Stimulated activated CD4-positive, alpha-beta T cell treated with anti-CD3 and anti-CD28 coated beads, Interleukin-15, amount 100 ng/mL, for 1 hour (primary cell): ENCODE results near the gene SELENOW.
"Not testable (repeated sequence)": the region's sequence is repeated elsewhere in the genome, so short reads cannot be mapped to it uniquely, and the experiment has no call there.

Experiments
- DNase-seq, 2 donors: peaks; one replicate each; pipeline ENCODE4 v3.0.0-alpha.2; 2020; ENCODE audit warnings: low read depth in 1 of 2, low spot score in 1 of 2

The SELENOW gene

GRCh38 chr19:47756627-47756929 is 21.9 kb upstream of the SELENOW start:
- DNase-seq: no peak

DNA sequence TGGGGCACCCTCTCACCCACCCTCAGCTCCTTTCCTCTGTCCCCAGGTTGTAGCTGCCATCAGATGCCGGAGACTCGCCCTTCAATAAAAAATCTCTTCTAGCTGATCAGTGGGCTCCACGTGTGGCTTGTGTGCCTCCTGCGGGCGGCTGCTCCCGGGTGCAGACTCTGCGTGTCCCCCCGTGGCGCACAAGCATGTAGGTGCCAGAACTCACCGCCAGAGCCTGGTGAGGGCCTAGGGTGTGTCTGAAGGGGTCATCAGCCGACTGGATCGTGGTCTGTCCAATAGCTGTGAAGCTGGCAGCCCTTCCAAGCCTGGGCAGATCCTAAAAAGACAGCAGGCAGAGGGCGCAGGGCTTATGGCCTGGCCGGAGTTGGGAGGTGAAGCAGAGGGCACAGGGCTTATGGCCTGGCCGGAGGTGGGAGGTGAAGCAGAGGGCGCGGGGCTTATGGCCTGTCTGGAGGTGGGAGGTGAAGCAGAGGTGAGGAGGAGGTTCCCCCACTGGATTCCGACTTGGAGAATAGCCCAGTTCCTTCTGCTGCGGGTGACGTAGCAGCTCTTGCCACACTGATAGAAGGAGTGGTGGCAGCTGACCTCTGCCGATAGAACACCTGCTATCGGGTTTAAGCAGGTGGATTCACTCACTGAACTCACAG is 21.4 kb upstream of the SELENOW start:
- DNase-seq: no peak

GRCh38 chr19:47757617-47758442 is 20.7 kb upstream of the SELENOW start:
- DNase-seq: no peak

GRCh38 chr19:47758443-47758804 is 20.1 kb upstream of the SELENOW start:
- no peak for DNase-seq

GRCh38 chr19:47760632-47760999 is 17.9 kb upstream of the SELENOW start:
- no peak for DNase-seq

DNA sequence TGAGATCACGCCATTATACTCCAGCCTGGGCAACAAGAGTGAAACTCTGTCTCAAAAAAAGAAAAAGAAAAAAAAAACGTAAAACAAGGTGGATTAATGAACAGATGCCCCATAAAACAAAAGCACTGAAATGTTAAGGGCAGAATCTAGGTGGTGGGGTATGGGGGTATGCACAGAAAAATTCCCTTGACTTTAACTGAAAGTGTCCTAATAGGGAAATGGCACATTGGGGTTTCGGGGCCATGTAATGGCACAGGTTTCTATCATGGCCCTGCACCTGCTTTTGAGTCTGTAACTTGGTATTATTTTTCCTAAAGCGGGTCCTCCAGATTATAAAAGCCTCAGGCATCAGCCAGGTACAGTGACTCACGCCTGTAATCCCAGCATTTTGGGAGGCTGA is 16.9 kb upstream of the SELENOW start:
- DNase-seq: no peak

GRCh38 chr19:47762151-47762550 is 16.4 kb upstream of the SELENOW start:
- no peak for DNase-seq

GRCh38 chr19:47762615-47763308 is 15.7 kb upstream of the SELENOW start:
- no peak for DNase-seq

DNA sequence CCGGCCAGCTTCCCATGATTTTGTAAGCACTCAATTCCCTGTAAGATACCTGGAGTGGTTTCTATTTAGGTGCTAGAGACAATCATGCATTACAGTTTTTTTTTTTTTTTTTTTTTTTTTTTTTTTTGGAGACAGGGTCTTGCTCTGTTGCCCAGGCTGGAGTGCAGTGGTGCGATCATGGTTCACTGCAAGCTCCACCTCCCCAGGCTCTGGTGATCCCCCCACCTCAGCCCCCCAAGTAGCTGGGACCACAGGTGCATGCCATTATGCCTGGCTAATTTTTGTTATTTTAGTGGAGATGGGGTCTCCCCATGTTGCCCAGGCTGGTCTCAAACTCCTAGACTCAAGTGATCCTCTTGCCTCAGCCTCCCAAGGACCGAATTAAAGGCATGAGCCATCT is 13.8 kb upstream of the SELENOW start:
- DNase-seq: not testable (repeated sequence)

GRCh38 chr19:47765523-47766358 is 12.8 kb upstream of the SELENOW start:
- DNase-seq: peak in 1 of 2 donors; percentile 12

DNA sequence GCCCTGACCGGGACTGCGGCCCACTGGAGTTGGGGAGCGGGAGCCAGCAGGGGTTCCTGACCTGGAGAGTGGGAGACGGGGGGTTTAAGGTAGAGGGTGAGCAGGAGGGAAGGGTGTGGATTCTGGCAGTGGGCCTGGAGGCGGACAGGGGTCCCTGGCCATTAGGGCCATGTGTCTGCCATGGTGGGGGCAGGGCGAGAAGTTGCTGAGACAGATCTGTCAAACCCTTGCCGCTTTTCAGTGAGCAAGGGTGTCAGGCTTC is 12.2 kb upstream of the SELENOW start:
- no peak for DNase-seq

DNA sequence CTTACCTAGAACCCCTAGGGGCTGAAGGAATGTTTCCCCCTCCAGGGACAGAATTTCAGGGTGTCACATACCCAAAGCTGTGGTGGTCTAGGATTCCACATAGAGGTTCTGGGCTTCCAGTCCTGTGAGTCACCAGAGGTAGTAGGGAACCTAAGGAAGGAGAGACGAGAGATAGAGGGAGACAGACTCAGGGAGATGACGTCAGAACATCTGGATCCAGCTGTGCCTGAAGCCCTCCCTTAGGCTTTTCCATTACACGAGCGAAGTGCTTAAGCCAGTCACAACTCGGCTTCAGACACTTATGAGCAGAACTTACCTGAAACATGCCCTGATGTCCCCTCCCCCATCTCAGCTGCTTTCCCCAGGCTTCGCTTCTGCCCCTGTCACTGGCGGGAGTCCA is 11.8 kb upstream of the SELENOW start:
- DNase-seq: no peak

GRCh38 chr19:47767349-47767748 is 11.2 kb upstream of the SELENOW start:
- no peak for DNase-seq

- DNase-seq: no peak
Measured at GRCh38 chr19:47768604-47769003, 9.9 kb upstream of the SELENOW start.

GRCh38 chr19:47769534-47769933 is 9.0 kb upstream of the SELENOW start:
- DNase-seq: no peak

DNA sequence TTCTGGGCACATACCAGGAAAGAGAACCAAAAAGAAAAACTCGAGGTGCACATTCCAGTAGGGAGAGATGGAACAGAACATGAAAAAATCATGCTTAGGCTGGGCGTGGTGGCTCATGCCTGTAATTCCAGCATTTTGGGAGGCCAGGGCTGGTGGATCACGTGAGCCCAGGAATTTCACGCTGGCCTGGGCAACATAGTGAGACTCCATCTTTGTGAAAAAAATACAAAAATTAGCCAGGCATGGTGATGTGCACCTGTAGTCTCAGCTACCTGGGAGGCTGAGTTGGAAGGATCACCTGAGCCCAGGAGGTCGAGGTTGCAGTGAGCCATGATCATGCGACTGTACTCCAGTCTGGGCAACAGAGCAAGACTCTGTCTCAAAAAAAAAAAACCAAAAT is 7.2 kb upstream of the SELENOW start:
- not testable (repeated sequence) for DNase-seq

DNA sequence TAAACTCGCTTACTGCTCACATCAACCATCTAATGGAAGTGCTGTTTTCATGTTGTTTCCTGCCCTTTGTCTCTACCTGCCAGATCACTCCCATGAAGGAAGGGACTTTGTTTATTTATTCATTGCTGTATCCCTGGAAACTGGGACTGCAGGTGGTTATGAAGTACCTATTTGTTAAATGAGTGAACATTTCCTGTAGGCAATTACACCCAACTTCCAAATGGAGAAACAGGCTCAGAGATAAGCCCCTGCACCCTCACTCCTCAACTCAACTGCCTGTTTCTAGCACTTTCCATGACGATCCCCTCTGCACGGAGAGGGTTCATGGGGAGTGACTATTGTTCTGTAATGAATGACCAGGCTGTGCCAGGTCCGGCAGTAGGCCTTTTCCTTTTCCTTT is 1.9 kb upstream of the SELENOW start:
- no peak for DNase-seq

- DNase-seq: not testable (repeated sequence)
Measured at GRCh38 chr19:47777245-47778048, 1.1 kb upstream of the SELENOW start.

DNA sequence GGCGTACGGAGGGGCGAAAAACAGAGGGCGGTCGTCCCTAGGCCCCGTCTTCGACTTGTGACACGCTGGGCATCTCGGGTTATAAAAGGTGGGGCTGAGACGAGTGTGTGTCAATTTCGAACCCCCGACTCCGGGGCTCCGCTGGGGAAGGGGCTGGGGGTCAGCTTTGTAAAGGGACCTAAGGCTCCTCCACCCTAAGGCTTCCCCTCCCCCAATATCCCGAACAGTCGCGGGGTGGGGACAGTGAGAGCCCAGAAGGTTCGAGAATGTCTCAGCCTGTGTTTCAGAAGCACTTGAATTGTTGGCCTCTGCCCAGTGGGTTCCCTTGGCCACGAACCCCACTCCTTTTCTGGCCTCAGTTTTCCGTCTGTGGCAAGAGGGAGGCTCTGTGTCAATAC is 450 bp downstream of the SELENOW start:
- no peak for DNase-seq

DNA sequence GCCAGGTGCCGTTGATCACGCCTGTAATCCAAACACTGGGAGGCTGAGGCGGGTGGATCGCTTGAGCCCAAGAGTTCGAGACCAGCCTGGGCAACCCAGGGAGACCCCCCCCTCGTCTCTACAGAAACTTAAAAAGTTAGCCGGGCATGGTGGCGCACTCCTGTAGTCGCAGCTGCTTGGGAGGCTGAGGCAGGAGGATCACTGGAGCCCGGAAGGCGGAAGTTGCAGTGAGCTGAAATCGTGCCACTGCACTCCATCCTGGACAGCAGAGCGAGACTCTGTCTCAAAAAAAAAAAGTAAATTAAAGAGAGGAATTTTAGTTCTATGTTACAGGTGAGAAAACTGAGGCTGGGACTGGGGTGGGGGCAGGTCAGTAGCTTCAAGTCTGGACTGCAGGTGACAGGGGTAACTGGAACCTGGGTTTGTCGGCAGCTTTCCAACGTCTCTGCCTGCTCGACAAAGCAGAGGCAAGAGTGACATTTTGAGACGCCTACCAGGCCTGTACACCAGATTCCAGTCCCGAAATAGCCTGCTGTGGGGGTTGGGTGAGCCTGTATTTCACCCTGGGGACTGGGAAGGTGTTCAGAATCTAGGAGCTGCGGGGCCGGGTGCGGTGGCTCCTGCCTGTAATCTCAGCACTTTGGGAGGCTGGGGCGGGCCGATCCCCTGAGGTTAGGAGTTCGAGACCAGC is 1.2 kb downstream of the SELENOW start:
- no peak for DNase-seq

GRCh38 chr19:47780215-47780551 is 1.7 kb downstream of the SELENOW start:
- no peak for DNase-seq
